Putamen (tissue), 1 donor: ENCODE data around the gene SH3GLB1.

ENCODE experiments used
- DNase-seq: peaks from one replicate; pipeline ENCODE4 v3.0.0-alpha.2; 2016; ENCODE audit warnings: low spot score

SH3GLB1 gene

DNA sequence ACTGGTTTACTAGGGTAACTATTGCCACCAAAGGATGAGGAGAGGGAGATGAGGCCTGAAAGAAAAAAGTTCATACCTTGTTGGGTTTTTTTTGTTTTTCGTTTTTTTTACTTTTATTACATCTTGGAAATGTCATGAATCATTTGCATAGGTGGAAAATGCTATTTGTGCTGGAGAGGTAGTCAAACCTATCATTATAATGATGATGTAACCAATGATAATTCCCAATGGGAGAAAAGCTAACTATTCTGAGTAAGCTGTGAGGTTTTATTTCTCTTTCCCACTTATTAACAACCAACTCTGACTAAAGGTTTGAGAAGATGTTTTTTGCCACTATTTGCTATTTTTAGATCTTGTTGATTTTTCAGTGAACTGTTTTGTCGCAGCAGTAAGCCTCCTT, 29.0 kb downstream of the SH3GLB1 start:
- DNase-seq: no peak

DNA sequence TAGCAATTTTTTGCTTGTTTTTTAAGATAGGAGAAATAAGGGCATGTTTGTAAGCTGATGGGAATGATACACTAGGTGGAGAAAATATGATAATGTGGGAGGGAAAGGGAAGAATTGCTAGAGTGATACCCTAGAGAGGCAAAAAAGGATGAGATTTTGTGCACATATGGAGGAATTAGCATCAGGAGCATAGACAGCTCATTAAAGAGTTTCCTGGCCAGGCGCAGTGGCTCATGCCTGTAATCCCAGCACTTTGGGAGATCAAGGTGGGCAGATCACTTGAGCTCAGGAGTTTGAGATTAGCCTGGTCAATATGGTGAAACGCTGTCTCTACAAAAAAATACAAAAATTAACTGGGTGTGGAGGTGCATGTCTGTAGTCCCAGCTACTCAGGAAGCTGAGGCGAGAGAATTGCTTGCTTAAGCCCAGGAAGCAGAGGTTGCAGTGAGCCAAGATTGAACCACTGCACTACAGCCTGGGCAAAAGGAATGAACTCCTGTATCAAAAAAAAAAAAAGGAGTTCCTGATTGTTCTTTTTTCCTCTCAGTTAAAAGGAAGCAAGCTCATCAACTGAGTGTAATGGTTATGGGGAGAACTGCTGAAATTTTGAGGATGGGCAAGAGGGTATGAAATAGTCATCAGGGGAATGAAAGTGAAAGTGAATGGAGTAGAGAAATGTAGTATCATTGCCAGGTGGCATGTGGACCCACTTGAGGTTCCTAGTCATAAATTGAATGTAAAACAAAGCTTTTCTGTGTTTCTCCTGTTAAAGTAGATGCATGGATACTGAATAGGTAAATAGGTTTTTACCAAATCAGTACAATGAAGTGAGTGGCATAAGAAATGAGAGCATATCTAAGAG, 35.5 kb downstream of the SH3GLB1 start:
- no peak for DNase-seq

DNA sequence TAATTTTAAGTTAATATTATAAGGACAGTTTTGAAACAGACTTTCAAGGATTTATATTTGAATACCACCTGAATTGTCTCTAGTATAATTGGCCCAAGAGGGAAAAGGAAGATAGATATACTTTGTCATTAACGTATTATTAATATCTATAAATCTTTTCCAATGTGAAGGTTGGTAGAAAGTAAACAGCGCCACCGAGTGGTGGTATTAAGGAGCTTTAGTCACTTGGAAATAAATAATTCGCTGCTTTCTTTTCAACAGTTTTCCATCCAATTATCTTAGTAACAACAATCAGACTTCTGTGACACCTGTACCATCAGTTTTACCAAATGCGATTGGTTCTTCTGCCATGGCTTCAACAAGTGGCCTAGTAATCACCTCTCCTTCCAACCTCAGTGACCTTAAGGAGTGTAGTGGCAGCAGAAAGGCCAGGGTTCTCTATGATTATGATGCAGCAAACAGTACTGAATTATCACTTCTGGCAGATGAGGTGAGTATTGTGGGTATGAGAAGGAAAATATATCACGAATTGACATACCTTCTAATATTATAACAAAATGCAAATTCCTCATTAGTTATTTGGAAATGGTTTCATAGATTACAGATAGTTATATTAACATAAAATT, 37.7 kb downstream of the SH3GLB1 start:
- no peak for DNase-seq

DNA sequence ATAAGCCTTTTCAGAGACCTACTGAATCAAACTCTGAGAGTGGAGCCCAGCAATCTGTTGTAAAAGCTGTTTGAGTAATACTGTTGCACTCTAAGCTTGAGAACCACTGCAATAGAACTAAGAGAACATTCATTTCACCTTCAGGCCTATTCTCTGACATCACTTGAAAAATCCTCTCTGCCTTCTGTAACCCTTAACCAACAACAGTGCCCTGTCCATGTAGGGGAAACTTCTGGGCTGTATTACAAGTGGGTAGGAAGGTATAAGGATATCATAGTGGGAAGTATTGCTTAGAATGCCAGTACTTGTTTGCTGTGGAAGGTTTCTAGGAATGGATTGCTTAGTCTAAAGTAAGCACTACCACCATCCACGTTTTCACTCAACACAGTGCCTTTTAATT, 42.9 kb downstream of the SH3GLB1 start:
- DNase-seq: no peak

DNA sequence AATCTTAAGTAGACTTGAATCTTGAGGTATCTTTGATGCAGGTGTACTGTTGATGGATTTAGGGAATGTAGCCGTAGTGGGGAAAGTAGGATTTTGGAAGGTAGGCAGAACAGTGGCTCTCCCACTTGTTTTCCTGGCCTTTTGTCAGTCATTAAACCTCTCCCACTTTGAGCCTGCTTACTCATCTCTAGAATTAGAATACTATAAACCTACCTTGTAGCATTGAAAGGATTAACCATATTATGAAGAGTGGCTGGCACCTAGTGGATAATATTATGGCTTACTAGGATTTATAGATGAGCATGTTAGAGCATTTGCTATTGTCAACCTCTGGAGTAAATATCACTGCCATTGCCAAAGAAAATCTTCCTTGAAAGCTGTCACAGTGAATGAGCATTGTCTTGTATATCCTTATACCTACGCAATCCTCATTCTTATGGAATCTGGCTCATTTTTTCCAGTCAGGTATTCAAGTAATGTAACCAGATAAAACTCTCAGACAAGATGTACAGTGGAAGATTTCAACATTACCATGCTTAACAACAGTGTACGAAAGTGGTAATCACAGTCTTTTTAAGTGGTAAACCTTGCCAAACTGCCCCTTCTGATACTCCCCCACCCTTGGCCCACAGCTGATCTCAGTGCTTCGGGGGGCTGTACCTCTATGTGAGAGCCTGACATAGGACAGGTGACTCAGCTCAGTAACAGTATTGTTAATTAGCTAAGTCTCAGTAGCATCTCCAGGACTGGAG, 44.4 kb downstream of the SH3GLB1 start:
- DNase-seq: no peak

DNA sequence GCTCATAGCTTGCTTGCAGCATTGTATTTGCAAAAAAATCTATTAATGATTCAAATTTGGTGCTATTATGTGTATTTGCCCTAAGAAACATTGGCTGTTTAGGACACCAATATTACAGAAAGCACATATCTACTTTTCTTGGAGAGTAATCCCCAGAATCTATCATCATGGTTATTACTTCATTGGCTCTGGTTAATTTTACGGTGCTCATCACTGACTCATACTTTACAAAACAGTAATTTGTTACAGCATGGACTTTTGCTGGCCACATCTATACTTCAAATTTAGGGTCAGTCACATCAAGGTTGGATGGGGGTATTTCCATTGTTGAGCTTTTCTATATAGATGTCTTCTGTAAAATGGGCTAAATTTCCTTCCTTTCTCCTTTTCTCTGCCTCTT, 45.7 kb downstream of the SH3GLB1 start:
- no peak for DNase-seq

DNA sequence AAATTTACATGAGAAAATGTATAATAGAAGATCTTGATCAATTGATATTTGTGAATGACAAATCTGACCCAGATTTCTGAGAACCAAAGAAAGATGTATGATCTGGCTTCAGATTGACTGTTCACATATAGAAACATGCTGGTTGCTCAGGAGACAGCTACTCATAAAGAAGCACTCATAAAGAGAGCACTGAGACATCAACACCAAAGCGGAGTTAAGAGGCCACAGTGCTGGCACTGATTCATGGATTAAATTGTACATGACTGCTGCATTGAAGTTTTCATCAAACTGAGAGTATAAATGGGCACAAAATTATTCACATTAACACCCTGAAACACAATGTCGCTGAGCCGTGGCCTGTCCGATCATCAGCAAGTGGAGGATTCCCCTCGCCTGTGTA, 46.2 kb downstream of the SH3GLB1 start:
- no peak for DNase-seq

DNA sequence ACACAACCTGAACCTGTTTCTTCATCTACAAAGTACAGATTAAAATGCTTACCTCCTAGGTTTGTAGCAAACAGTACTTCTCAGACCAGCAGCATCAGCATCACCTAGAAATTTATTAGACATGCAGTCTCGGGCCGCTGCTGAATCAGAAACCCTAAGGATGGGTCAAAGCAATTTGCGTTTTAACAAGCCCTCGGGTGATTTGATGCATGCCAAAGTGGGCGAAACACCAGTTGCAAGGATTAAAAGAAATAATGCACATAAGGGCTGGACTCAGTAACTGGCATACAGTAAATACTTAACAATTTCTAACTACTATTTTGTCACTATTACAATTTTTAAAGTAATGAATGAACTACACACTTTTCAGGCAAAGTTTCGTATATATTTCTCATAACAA, 47.5 kb downstream of the SH3GLB1 start:
- DNase-seq: no peak

DNA sequence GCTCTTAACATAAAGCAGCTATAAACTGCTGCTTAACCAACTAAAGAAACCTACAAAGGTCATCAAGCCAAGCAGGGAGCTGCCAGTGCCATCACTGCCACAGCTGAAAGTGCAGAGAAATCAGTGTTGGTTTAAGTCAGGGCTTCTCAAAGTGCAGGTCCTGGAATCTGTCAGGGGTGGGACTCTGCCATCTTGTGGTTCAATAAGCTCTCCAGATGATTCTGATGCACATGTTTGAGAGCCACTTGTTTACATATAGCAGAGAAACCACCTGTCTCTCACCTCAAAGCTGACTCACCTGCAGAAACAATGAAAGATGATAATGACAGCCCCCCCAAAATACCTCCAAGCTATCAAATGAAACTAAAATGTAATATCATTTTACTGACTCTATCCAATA, 49.3 kb downstream of the SH3GLB1 start:
- no peak for DNase-seq

DNA sequence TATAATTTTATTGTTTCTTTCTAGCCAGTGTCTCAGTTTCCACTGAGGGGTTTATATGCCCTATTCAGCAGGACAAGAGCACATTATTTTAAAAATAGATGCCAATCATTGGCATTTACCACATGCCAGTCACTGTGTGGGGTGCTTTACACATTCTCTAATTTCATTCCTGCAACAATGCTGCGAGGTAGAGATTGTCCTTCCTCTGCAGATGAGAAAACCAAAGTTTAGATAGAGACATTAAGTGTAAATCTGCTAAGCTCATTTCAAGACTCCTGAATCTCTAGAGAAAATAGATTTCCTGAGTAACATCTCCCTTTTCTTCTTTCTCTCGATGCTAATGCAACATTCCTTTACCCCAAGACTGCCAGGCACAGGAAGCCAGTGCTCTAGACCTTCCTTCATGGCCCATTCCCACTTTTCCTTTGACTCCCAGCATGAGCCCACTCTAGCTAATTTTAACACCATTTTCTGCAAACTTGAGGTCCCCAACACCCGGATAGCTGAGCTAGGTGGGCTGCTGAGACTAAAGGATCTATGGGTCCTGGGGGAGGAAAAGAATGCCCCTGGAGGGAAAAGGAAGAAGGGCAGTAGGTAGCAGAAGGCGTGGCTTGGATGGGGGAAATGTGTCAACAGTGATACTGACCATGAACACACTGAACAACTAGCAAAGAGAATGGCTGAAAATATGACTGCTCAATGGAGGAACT, 50.0 kb downstream of the SH3GLB1 start:
- no peak for DNase-seq

DNA sequence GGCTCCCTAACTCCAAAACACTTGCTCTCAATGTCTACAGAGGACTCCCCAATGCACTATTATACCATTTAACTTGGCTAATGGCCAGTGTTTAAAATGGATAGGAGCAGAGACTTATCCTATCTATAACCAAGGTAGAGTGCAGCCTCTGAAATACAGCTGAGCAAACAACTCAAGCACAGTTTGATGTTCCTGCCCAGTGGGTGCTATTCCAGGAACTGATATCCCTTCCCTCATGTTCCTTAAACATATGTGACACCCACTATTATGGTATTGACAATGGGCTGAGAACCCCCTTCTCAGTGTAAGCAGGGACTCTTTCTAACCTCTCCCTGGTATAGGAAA, 51.7 kb downstream of the SH3GLB1 start:
- DNase-seq: no peak

DNA sequence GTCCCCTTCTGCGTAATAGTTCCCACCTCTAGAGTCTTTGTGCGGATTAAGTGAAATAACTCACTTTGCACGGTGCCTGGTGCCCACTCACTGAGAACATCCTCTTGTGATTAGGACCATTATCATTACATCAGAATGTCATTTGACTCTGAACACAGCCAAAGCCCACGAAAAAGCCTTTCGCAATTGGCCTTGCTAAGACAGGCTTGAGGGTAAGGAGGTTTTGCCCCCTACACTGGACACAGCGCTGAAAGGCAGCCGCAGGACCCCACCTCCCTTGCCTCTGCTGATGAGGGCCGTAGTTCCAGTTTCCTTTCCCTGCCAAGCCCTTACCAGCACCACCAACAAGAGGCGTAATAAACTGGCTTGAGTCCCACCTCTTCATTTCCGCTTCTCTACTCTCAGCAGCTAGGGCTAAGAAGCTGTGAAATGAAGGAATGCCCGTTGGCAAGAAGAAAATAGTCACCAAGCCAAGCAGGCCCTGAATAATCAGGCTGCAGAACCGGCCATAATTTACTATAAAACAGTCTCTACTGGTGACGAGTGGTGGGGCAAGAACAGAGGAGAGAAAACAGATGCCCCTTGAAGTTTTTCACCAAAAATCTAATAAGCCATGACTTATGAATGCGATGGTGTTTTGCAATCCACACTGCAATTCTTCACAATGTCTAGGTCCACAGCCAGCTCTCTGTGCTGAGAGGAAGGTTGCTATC, 53.1 kb downstream of the SH3GLB1 start:
- peak; percentile 22 for DNase-seq

DNA sequence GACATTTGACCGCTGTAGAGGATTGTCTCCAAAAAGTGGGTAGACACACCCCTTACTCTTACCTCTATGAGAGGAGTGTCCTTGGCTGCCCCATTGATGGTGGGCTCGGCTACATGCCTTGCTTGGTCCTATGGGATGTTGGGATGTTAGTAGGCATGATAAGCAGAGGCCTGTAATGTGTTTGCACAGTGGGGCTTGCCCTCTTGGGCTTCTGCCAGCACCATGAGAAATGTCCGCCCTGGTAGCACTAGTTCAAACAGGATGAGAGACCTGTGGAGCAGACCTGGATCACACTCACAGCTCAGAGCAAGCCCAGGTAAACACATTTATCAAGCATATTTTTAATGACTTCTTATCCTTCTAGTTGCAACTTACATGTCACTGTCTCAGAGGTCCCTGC, 54.2 kb downstream of the SH3GLB1 start:
- DNase-seq: no peak

DNA sequence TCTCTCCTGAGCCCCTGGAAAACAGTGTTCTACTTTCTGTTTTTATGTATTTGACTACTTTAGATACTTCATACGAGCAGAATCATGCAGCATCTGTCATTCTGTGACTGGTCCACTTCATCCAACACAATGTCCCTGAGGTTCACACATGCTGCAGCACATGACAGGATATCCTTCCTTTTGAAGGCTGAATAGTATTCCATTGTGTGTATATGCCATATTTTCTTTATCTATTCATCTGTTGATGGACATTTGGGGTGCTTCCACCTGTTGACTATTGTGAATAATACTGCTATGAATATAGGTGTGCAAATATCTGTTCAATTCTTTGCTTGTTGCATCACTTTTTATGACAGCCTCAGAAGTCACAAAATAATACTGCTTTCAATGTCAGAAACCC, 55.8 kb downstream of the SH3GLB1 start:
- DNase-seq: no peak

DNA sequence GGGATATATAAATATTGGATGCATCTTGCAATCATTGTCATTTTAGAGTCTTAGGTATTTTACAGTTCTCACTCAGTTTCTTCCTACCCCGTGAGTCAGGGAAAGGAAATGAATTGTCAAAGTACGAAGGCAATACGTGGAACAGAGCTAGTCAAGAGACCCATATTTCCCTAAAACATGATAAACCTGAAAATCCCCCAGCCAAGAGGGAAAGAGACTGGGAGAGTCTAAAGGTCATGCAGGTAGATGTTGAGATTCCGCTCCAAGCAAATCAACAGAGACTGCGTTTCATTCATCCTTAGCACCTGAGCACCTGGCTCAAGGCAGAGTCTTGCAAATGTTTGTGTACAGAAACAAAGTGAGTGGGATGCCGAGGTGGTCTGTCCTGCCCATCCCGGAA, 58.0 kb downstream of the SH3GLB1 start:
- DNase-seq: no peak

DNA sequence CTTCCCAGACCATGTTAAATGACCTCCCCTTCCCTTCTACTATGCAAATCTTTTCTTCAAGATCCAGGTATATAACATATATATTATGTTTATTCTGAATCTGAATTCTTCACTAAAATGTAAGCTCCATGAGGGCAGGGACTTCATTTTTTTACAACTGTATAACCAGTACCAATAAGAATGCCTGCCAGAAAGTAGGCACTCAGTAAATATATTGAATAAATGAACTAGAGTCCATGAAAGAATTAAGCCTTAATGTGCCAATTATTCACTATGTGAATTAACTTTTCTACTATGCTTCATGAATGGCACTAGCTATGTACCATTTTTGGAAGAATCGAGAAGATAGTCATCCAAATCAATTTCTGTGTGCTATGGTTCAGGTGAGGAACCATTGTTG, 60.1 kb downstream of the SH3GLB1 start:
- no peak for DNase-seq

DNA sequence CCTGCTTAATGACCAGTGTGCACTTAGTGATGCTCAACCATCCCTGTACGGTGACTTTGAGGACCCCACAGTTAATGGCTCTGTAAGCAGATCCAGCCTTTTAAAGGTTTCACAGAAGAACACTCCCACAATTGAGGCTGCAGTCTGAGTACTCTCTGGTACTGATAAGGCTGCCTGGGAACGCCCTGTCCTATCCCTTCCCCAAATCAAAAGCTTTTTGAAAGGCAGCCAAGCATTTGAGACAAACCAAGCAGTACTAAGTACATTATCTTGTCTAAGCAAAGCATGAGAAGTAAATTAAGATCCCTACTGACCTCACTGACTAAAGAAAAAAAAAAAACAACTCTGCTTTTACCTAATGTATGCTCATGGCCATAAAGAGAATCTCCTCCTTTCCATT, 60.7 kb downstream of the SH3GLB1 start:
- DNase-seq: no peak

DNA sequence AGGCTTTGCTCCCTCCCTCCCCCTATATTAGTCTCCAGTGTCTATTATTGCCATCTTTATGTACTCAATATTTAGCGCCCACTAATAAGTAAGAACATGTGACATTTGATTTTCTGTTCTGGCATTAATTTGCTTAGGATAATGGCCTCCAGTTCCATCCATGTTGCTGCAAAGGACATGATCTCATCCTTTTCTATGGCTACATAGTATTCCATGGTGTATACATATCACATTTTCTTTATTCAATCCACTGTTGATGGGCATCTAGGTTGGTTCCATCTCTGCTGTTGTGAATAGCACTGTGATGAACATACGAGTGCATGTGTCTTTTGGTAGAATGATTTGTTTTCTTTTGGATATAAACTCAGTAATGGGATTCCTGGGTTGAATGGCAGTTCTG, 61.3 kb downstream of the SH3GLB1 start:
- no peak for DNase-seq

DNA sequence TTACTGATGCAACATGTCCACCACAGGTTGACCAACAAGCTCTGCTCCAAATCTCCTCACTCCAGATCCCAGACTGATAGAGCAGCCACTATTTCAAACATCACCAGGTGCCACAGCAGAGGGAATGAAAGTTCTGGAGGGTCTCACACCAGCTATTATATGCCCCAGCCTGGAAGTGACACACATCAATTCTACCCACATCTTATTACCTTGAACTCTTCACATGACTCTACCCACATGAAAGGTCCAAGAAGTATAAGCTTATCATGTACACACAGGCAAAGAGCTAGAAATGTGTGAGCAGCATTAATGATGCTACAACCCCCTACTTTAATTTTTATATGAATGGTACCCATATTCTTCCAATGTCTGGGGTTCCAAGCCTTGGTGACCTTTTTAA, 64.2 kb downstream of the SH3GLB1 start:
- DNase-seq: no peak

DNA sequence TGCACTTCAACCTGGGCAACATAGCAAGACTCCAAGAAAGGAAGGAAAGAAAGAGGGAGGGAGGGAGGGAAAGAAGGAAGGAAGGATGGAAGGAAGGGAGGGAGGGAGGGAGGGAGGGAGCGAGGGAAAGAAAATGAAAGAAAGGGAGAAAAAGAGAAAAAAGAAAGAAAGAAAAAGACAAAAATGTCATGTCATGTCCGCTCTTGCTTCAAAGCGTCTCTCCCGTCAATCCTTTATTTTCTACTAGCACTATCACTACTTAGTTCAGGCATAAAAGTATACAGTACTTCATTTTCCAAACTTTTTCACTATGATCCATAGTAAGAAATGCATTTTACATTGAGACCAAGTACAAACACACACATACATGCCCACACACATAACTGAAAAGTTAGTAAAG, 64.7 kb downstream of the SH3GLB1 start:
- DNase-seq: no peak

DNA sequence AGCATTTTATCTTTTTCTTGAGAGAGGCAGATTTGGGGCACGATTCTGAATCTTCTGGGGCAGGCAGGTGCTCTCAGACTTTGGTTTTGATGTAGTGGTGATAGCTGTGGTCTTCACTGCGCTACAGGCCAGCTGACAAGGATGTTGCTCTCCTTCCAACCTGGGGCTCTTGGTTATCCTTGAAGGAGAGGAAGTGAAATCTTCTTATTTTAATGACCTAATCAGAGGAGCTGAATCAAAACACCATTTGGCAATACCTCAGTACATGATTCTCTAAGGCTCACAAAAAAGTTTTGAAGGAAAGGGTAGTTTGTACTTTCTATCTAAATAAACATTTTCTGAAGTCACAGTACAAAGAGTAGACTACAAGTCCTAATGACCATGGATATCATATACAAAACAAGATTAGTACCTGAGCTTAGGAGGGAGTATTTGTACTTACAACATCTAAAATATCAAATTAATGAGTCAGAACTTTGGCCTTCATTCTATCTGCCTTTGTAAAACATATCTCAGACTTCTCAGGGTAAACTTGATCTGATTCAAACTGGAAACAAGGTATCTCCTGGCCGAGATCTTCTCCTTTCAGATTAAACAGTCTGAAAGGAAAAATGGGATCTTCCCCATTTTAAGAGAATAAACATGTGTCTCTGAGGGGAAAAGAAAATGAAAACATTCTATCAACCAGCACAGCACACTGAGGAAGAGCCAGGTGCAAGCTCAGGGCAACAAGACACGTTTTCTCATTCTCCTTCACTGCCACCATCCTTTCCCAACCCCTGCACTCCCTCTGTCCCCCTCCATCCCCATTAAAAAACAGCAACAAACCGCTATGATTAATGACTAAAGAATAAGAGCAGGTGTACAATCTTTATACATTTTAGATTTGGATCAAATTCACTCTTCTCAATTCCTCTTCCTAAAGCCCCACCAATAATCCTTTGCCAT, 69.2 kb downstream of the SH3GLB1 start:
- no peak for DNase-seq
